Common myeloid progenitor, CD34-positive (primary cell): ENCODE data around the gene DNAH8.

Experiments used
- CTCF ChIA-PET: fragments of 350-600 bp; sonication (Branson Sonifier 250); formaldehyde crosslinking; loops from one replicate; lab custom pipeline; 2021; ENCODE audit warnings: antibody characterized with exemption; lab: Charles Lee
- POLR2A ChIA-PET: fragments of 350-600 bp; sonication (Branson Sonifier 250); formaldehyde crosslinking; loops from one replicate; lab custom pipeline; 2021; ENCODE audit warnings: antibody characterized with exemption; lab: Charles Lee
- DNase-seq, 3 donors: peaks; one replicate each; pipeline versions ENCODE4 v3.0.0 to v3.0.0-alpha.2; 2013
- H3K27ac ChIP-seq, 2 experiments: 1 replicate in 1 of 2; 2 replicates in 1 of 2; pipeline ENCODE4 v1.7.0; 2013; ENCODE audit warnings: inconsistent platforms in 2 of 2, low read length in 2 of 2, mild to moderate bottlenecking in 2 of 2, low read depth in 1 of 2, moderate library complexity in 1 of 2; ENCODE audit not compliant: severe bottlenecking in 2 of 2, insufficient read depth in 1 of 2, poor library complexity in 1 of 2
- H3K27me3 ChIP-seq, 5 experiments: replicated peaks in 2 of 5; 1 replicate in 3 of 5; 2 replicates in 2 of 5; pipeline versions ENCODE4 v1.6.1 to v1.7.0; 2013; ENCODE audit warnings: low read length in 4 of 5, mild to moderate bottlenecking in 2 of 5, moderate library complexity in 2 of 5, inconsistent platforms in 1 of 5; ENCODE audit not compliant: insufficient read depth in 5 of 5, control insufficient read depth in 4 of 5
- H3K36me3 ChIP-seq, 4 experiments: 1 replicate in 2 of 4; 2 replicates in 2 of 4; pipeline versions ENCODE4 v1.6.1 to v1.7.0; 2013; ENCODE audit warnings: low read length in 3 of 4, control low read depth in 1 of 4, mild to moderate bottlenecking in 1 of 4; ENCODE audit not compliant: control insufficient read depth in 4 of 4, insufficient read depth in 4 of 4
- H3K4me1 ChIP-seq, 4 experiments: 1 replicate in 3 of 4; 2 replicates in 1 of 4; pipeline versions ENCODE4 v1.6.1 to v1.7.1; 2013; ENCODE audit warnings: low read length in 3 of 4, mild to moderate bottlenecking in 3 of 4, control low read depth in 1 of 4, inconsistent platforms in 1 of 4, moderate library complexity in 1 of 4; ENCODE audit not compliant: control insufficient read depth in 4 of 4, insufficient read depth in 4 of 4; ENCODE audit errors: control extremely low read depth in 1 of 4
- H3K4me3 ChIP-seq, 7 experiments: 1 replicate in 4 of 7; 2 replicates in 3 of 7; pipeline versions ENCODE4 v1.5.1 to v1.7.0; 2013; ENCODE audit warnings: mild to moderate bottlenecking in 7 of 7, low read length in 6 of 7, moderate library complexity in 6 of 7, inconsistent platforms in 2 of 7, low read depth in 2 of 7, control low read depth in 1 of 7; ENCODE audit not compliant: insufficient read depth in 4 of 7, control insufficient read depth in 1 of 7; ENCODE audit errors: extremely low read depth in 1 of 7
- H3K9me3 ChIP-seq, 5 experiments: 1 replicate in 4 of 5; 2 replicates in 1 of 5; pipeline versions ENCODE4 v1.6.1 to v1.7.1; 2013; ENCODE audit warnings: low read length in 4 of 5, mild to moderate bottlenecking in 2 of 5, inconsistent platforms in 1 of 5, low read depth in 1 of 5, moderate library complexity in 1 of 5; ENCODE audit not compliant: control insufficient read depth in 4 of 5, insufficient read depth in 2 of 5; ENCODE audit errors: control extremely low read depth in 1 of 5
- WGBS: methylation state at CpG from one replicate; pipeline ENCODE4 v1.1.5; 2013; ENCODE audit not compliant: insufficient coverage; 5-methylcytosine and 5-hydroxymethylcytosine counted together

Gene DNAH8

GRCh38 chr6:38860041-38860440 lies 144.9 kb downstream of the DNAH8 start:
- no peak overlapping the region for H3K4me3 ChIP-seq
- H3K36me3 ChIP-seq, result no peaks in the 10 kb centered on the region
- peaks cover 0 to 3% (median 0%) of the 10 kb centered on the region in 5 experiments for H3K27me3 ChIP-seq
- H3K27ac ChIP-seq, result no peak overlapping the region
- H3K9me3 ChIP-seq, result no peaks in the 10 kb centered on the region
- DNase-seq, result no peak
- WGBS, result 100% methylated on average over 1 of the region's 2 CpGs
- POLR2A ChIA-PET, result interaction anchor here (0.6 kb wide), 1 partner anchor 481 kb away, joined by 3 read pairs; no protein-coding TSS in a partner anchor
- CTCF ChIA-PET, result no interaction called here
- H3K4me1 ChIP-seq, result no peaks in the 10 kb centered on the region

GRCh38 chr6:38861926-38862401 lies 146.9 kb downstream of the DNAH8 start:
- 97% methylated on average over 4 of the region's 4 CpGs for WGBS
- POLR2A ChIA-PET, result no interaction called here
- Histone ChIP-seq H3K9me3 (no peaks in the 10 kb centered on the region), H3K27me3 (peaks cover 0 to 8% (median 0%) of the 10 kb centered on the region in 5 experiments), H3K4me1 (no peaks in the 10 kb centered on the region), H3K27ac (no peak overlapping the region), H3K36me3 (no peaks in the 10 kb centered on the region), H3K4me3 (no peak overlapping the region)
- DNase-seq, result no peak
- CTCF ChIA-PET, result no interaction called here

GRCh38 chr6:38865521-38866174 lies 150.5 kb downstream of the DNAH8 start:
- CTCF ChIA-PET, result interaction anchor here (0.7 kb wide), 1 partner anchor 10 kb away, joined by 4 read pairs; no protein-coding TSS in a partner anchor
- no peak overlapping the region for H3K4me3 ChIP-seq
- POLR2A ChIA-PET, result interaction anchor here (0.6 kb wide), 1 partner anchor 9 kb away, joined by 3 read pairs; no protein-coding TSS in a partner anchor

GRCh38 chr6:38867726-38868125 lies 152.6 kb downstream of the DNAH8 start:
- no peak for DNase-seq
- no peaks in the 10 kb centered on the region for H3K36me3 ChIP-seq
- ChIA-PET POLR2A (no interaction called here), CTCF (no interaction called here)
- H3K4me1 ChIP-seq, result no peaks in the 10 kb centered on the region
- H3K27me3 ChIP-seq, result peaks cover 0 to 15% (median 6%) of the 10 kb centered on the region in 5 experiments
- H3K9me3 ChIP-seq, result no peaks in the 10 kb centered on the region
- no peak overlapping the region for H3K27ac ChIP-seq
- H3K4me3 ChIP-seq, result no peak overlapping the region
- WGBS, result no CpG with 5 or more reads among the region's 2 CpGs

More at GRCh38 chr6:38865521-38866174, 150.5 kb downstream of the DNAH8 start:
- Histone ChIP-seq H3K9me3 (no peaks in the 10 kb centered on the region), H3K27me3 (peaks cover 0 to 11% (median 6%) of the 10 kb centered on the region in 5 experiments), H3K4me1 (no peaks in the 10 kb centered on the region), H3K27ac (no peak overlapping the region), H3K36me3 (no peaks in the 10 kb centered on the region)
- DNase-seq, result no peak
- WGBS, result no CpG with 5 or more reads among the region's 1 CpG

GRCh38 chr6:38871741-38872568 lies 156.8 kb downstream of the DNAH8 start:
- DNase-seq, result peak; percentile 51 to 77 (median 68)
- Histone ChIP-seq H3K4me1 (peaks cover 0 to 10% (median 8%) of the 10 kb centered on the region in 4 experiments), H3K27ac (no peak overlapping the region), H3K9me3 (no peaks in the 10 kb centered on the region), H3K27me3 (peaks cover 0 to 14% (median 3%) of the 10 kb centered on the region in 5 experiments), H3K36me3 (no peaks in the 10 kb centered on the region), H3K4me3 (no peak overlapping the region)
- ChIA-PET POLR2A (no interaction called here), CTCF (interaction anchor here (0.7 to 3.0 kb wide), 20 partner anchors 12 to 234 kb away, joined by 3 to 17 read pairs (median 4); no protein-coding TSS in a partner anchor)
- 33% methylated on average over 10 of the region's 15 CpGs for WGBS

GRCh38 chr6:38873001-38873400 lies 157.9 kb downstream of the DNAH8 start:
- H3K4me3 ChIP-seq, result no peak overlapping the region
- peaks cover 0 to 15% (median 9%) of the 10 kb centered on the region in 4 experiments for H3K4me1 ChIP-seq
- CTCF ChIA-PET, result interaction anchor here (0.8 to 3.0 kb wide), 12 partner anchors 11 to 318 kb away, joined by 3 to 17 read pairs (median 4); no protein-coding TSS in a partner anchor
- no peak overlapping the region for H3K27ac ChIP-seq
- H3K9me3 ChIP-seq, result no peaks in the 10 kb centered on the region
- H3K27me3 ChIP-seq, result peaks cover 0 to 17% (median 3%) of the 10 kb centered on the region in 5 experiments
- no peak for DNase-seq
- 95% methylated on average over 4 of the region's 6 CpGs for WGBS
- no peaks in the 10 kb centered on the region for H3K36me3 ChIP-seq
- POLR2A ChIA-PET, result interaction anchor here (0.6 kb wide), 1 partner anchor 432 kb away, joined by 4 read pairs; no protein-coding TSS in a partner anchor
